SK-N-SH treated with all-trans-retinoic acid at 6 μM for 48 hours (cell line): ENCODE measurements around the gene COG2.

Source experiments
- ARNTL ChIP-seq: fragments of 450-650 bp; formaldehyde crosslinking; IDR thresholded peaks from 2 replicates; pipeline ENCODE4 v1.5.0; 2020; ENCODE audit warnings: low read depth, mild to moderate bottlenecking, moderate library complexity, borderline replicate concordance
- BACH2 ChIP-seq: fragments of 250-450 bp; sonication (Bioruptor Pico); IDR thresholded peaks from 2 replicates; pipeline ENCODE4 v1.9.0; 2021; ENCODE audit warnings: mild to moderate bottlenecking, borderline replicate concordance
- CSDC2 ChIP-seq: fragments of 250-450 bp; sonication (Bioruptor Pico); IDR thresholded peaks from 2 replicates; pipeline ENCODE4 v1.5.0; 2020; ENCODE audit warnings: mild to moderate bottlenecking, moderate library complexity
- PPARA ChIP-seq: fragments of 250-450 bp; sonication (Bioruptor Pico); IDR thresholded peaks from 2 replicates; pipeline ENCODE4 v1.5.0; 2020; ENCODE audit warnings: mild to moderate bottlenecking, borderline replicate concordance
- RARB ChIP-seq: fragments of 250-450 bp; sonication (Bioruptor Pico); IDR thresholded peaks from 2 replicates; pipeline ENCODE4 v1.8.0; 2021; ENCODE audit warnings: mild to moderate bottlenecking, moderate library complexity
- TOX ChIP-seq: fragments of 250-450 bp; sonication (Bioruptor Pico); IDR thresholded peaks from 2 replicates; pipeline ENCODE4 v1.8.0; 2021; ENCODE audit warnings: mild to moderate bottlenecking, moderate library complexity, borderline replicate concordance
- ZFP3 ChIP-seq: fragments of 250-450 bp; sonication (Bioruptor Pico); IDR thresholded peaks from 2 replicates; pipeline ENCODE4 v1.5.0; 2020; ENCODE audit warnings: mild to moderate bottlenecking, moderate library complexity
- TF ChIP-seq, protein P1 (sequence below): fragments of 250-450 bp; sonication (Bioruptor Pico); IDR thresholded peaks from 2 replicates; pipeline ENCODE4 v1.5.1; 2020; ENCODE audit warnings: low read depth, mild to moderate bottlenecking, moderate library complexity
- TF ChIP-seq, protein P2 (sequence below): fragments of 250-450 bp; sonication (Bioruptor Pico); IDR thresholded peaks from 2 replicates; pipeline ENCODE4 v1.8.0; 2020; ENCODE audit warnings: mild to moderate bottlenecking, moderate library complexity, borderline replicate concordance
- TF ChIP-seq, protein P3 (sequence below): fragments of 250-450 bp; sonication (Bioruptor Pico); IDR thresholded peaks from 2 replicates; pipeline ENCODE4 v1.8.0; 2021; ENCODE audit warnings: low read depth, mild to moderate bottlenecking, moderate library complexity, borderline replicate concordance
- TF ChIP-seq, protein P4 (sequence below): fragments of 250-450 bp; sonication (Bioruptor Pico); IDR thresholded peaks from 2 replicates; pipeline ENCODE4 v1.5.0; 2020; ENCODE audit warnings: mild to moderate bottlenecking, moderate library complexity

DNA sequence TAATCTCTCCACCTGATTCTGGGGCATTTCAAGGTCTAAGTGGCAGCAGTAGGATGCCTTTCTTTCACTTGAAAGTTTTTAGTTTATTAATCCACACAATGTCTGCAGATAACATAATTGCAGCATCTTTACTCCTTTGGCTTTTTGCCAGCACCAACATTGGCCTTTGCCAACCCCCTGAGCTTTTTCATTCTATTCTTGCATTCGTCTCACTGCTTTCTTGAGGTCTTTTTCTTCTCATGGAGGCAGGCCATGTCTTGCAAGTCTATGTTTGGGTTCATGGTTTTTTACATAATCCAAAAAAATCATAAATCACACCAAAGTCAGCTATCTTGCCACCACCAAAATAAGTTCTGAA is 30.4 kb upstream of the COG2 start:
- TF ChIP-seq BACH2 (CRISPR knock-in tag) = no peak
- TF ChIP-seq, protein P1, sequence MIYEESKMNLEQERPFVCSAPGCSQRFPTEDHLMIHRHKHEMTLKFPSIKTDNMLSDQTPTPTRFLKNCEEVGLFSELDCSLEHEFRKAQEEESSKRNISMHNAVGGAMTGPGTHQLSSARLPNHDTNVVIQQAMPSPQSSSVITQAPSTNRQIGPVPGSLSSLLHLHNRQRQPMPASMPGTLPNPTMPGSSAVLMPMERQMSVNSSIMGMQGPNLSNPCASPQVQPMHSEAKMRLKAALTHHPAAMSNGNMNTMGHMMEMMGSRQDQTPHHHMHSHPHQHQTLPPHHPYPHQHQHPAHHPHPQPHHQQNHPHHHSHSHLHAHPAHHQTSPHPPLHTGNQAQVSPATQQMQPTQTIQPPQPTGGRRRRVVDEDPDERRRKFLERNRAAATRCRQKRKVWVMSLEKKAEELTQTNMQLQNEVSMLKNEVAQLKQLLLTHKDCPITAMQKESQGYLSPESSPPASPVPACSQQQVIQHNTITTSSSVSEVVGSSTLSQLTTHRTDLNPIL (CRISPR knock-in tag) = no peak
- TF ChIP-seq ZFP3 = no peak
- TF ChIP-seq, protein P2, sequence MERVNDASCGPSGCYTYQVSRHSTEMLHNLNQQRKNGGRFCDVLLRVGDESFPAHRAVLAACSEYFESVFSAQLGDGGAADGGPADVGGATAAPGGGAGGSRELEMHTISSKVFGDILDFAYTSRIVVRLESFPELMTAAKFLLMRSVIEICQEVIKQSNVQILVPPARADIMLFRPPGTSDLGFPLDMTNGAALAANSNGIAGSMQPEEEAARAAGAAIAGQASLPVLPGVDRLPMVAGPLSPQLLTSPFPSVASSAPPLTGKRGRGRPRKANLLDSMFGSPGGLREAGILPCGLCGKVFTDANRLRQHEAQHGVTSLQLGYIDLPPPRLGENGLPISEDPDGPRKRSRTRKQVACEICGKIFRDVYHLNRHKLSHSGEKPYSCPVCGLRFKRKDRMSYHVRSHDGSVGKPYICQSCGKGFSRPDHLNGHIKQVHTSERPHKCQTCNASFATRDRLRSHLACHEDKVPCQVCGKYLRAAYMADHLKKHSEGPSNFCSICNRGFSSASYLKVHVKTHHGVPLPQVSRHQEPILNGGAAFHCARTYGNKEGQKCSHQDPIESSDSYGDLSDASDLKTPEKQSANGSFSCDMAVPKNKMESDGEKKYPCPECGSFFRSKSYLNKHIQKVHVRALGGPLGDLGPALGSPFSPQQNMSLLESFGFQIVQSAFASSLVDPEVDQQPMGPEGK = no peak
- no peak for TF ChIP-seq ARNTL (CRISPR knock-in tag)
- no peak for TF ChIP-seq PPARA
- no peak for TF ChIP-seq CSDC2 (CRISPR knock-in tag)
- TF ChIP-seq, protein P3, sequence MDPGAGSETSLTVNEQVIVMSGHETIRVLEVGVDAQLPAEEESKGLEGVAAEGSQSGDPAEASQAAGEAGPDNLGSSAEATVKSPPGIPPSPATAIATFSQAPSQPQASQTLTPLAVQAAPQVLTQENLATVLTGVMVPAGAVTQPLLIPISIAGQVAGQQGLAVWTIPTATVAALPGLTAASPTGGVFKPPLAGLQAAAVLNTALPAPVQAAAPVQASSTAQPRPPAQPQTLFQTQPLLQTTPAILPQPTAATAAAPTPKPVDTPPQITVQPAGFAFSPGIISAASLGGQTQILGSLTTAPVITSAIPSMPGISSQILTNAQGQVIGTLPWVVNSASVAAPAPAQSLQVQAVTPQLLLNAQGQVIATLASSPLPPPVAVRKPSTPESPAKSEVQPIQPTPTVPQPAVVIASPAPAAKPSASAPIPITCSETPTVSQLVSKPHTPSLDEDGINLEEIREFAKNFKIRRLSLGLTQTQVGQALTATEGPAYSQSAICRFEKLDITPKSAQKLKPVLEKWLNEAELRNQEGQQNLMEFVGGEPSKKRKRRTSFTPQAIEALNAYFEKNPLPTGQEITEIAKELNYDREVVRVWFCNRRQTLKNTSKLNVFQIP = no peak
- TF ChIP-seq, protein P4, sequence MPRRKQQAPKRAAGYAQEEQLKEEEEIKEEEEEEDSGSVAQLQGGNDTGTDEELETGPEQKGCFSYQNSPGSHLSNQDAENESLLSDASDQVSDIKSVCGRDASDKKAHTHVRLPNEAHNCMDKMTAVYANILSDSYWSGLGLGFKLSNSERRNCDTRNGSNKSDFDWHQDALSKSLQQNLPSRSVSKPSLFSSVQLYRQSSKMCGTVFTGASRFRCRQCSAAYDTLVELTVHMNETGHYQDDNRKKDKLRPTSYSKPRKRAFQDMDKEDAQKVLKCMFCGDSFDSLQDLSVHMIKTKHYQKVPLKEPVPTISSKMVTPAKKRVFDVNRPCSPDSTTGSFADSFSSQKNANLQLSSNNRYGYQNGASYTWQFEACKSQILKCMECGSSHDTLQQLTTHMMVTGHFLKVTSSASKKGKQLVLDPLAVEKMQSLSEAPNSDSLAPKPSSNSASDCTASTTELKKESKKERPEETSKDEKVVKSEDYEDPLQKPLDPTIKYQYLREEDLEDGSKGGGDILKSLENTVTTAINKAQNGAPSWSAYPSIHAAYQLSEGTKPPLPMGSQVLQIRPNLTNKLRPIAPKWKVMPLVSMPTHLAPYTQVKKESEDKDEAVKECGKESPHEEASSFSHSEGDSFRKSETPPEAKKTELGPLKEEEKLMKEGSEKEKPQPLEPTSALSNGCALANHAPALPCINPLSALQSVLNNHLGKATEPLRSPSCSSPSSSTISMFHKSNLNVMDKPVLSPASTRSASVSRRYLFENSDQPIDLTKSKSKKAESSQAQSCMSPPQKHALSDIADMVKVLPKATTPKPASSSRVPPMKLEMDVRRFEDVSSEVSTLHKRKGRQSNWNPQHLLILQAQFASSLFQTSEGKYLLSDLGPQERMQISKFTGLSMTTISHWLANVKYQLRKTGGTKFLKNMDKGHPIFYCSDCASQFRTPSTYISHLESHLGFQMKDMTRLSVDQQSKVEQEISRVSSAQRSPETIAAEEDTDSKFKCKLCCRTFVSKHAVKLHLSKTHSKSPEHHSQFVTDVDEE = no peak
- TF ChIP-seq RARB (CRISPR knock-in tag) = no peak
- TF ChIP-seq TOX (CRISPR knock-in tag) = no peak
